GM19238 (cell line): Measurements from ENCODE around the gene YPEL5.

Source experiments
- DNase-seq: peaks from one replicate; pipeline ENCODE4 v3.0.0; 2011; ENCODE audit warnings: low spot score; ENCODE audit not compliant: insufficient read length

The YPEL5 gene

DNA sequence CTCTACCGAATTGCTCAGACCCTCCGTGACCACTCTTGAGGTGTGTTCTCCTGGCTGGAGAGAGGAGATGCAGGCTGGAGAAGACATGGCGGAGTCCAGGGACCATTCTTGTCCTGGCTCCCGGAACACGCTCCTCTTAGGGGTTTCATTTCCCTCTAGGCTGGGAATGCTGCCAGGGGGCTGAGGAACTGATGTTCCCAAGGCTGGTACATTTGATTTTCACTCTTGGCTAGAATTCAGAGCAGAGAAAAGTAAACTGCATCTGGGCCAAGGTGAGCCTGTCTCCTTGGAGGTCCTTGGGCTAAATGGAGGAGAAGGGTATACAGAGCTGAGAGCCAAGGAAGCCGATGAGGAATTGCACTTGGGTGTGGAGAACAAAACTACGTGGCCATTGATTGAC is 56.3 kb downstream of the YPEL5 start:
- DNase-seq, result no peak

DNA sequence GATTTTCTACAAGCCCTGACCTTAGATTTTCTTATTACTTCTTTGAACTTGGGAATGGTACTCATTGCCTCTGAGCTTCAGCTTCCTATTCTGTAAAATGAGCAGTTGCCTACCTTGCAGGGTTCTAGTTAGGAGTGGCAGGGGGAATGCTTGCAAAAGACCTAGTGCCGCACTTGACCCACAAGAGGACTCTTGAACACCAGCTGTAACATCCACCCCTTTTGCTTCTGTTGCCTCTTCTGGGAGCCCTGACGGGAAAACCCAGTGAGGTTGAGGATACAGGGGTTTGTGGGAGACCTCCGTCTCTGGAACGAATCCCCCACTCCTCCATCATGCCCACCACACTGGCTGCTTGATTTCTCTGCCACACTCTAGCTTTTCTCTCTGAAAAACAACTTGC is 57.5 kb downstream of the YPEL5 start:
- no peak for DNase-seq

DNA sequence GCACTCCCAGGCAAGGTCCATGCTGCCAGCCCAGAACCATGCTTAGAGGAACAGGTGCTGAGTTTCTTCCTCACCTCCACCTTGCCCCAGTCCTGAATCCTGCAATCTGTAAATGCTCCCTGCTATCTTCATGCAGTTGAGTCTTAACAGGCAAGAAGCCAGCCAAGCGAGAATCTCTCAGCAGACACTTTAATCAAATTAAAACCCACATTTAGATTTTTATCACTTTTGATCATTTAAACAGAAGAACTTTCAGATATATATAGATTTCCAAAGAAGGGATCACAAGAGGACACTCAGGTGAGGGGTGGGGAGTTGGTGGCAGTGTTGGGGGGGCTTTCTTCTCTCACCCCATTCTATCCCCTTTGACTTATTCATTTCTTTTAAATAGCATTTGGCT is 58.6 kb downstream of the YPEL5 start:
- no peak for DNase-seq

DNA sequence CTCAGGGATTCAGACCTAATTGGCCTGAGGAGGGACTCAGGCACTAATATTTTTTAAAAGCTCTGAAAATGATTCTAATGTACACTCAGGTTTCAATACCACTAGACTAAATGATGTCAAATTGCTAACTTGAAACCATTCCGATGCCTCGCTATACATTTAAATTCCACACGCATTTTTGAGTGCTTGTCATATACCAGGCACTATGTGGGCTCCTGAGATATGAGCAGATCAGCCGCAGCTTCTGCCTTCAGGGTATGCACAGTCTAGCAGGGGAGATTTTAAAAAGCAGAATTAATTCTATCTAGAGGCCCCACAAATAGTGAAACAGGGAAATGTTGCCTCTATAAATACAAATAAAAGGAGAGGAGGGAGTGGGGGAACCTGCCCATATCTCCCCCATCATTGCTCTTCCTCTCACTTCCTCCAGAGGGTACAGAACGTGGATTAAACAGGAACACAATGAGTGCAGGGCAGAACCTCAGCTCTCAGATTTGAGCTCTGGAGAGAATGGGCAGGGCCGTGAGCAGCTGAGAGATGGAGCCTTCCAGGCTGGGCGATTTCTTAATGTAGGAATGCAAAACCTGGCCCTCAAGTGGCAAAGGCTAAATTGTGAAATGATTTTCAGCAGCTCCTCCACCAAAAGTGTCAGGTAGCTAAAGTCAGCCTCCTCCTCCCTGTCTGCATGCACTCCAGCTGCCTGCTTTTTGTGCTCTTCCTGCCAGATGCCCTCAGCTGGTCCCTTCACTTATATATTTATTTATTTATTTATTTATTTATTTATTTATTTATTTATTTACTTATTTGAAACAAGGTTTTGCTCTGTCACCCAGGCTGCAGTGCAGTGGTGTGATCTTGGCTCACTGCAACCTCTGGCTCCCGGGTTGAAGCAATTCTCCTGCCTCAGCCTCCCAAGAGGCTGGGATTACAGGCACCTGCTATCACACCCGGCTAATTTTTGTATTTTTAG is 59.9 kb downstream of the YPEL5 start:
- no peak for DNase-seq

DNA sequence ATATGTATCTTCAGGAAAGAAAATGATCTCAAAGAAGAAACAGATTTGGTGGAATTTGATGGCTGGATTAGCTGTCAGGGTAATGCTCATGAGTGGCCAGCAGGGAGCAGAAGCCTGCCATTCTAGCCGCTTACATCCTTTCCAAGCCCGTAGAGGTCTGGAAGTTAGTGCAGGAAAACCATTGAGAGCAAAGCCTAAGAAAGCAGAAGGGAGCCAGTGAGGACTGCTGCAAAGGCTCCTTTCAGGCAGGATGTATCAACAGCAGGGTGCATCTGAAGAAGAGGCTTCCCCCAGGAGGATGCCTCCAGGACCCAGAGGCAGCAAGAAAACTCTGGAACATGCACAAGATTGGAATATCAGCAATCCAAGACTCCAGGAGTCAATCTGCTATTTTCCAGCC is 61.6 kb downstream of the YPEL5 start:
- DNase-seq, result no peak

DNA sequence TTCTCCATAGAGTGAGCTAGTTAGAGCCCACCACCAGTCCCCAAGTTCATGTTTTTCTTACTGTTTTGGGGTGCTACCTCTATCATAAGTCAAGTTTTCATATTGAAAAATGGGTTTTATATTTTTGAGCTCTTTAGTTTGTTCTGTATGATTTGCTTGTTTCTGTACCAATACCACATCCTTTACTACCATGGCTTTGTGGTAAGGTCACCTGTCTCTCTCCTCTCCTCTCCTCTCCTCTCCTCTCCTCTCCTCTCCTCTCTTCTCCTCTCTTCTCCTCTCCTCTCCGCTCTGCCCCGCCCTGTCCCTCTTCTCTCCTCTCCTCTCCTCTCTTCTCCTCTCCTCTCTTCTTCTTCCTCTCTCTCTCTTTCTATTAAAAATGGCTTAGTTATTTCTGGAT is 62.4 kb downstream of the YPEL5 start:
- DNase-seq, result no peak
